GM18861 (cell line): ENCODE results near the gene MYADM.

Source experiments
- ATAC-seq: cut with Tn5 transposase; IDR thresholded peaks from one replicate; pipeline ENCODE4 v1.9.1; 2021; ENCODE audit not compliant: unreplicated experiment

Gene MYADM

GRCh38 chr19:53909471-53910169 lies 41.9 kb downstream of the MYADM start:
- no peak for ATAC-seq

- no peak for ATAC-seq
These were observed 42.5 kb downstream of the MYADM start for GRCh38 chr19:53910170-53910518.

- ATAC-seq = no peak
These were observed 45.0 kb downstream of the MYADM start for GRCh38 chr19:53912653-53913052.

- no peak for ATAC-seq
These were observed 47.3 kb downstream of the MYADM start for GRCh38 chr19:53915000-53915399.

GRCh38 chr19:53916004-53916403 lies 48.3 kb downstream of the MYADM start:
- ATAC-seq = no peak

GRCh38 chr19:53917356-53917755 lies 49.7 kb downstream of the MYADM start:
- ATAC-seq = no peak
